ENCODE measurements around the gene KRT7.

The KRT7 gene

GRCh38 chr12:52211716-52212585 lies 21.1 kb upstream of the KRT7 start:
- no peak for DNase-seq (ENCODE audit: low spot score)

DNA sequence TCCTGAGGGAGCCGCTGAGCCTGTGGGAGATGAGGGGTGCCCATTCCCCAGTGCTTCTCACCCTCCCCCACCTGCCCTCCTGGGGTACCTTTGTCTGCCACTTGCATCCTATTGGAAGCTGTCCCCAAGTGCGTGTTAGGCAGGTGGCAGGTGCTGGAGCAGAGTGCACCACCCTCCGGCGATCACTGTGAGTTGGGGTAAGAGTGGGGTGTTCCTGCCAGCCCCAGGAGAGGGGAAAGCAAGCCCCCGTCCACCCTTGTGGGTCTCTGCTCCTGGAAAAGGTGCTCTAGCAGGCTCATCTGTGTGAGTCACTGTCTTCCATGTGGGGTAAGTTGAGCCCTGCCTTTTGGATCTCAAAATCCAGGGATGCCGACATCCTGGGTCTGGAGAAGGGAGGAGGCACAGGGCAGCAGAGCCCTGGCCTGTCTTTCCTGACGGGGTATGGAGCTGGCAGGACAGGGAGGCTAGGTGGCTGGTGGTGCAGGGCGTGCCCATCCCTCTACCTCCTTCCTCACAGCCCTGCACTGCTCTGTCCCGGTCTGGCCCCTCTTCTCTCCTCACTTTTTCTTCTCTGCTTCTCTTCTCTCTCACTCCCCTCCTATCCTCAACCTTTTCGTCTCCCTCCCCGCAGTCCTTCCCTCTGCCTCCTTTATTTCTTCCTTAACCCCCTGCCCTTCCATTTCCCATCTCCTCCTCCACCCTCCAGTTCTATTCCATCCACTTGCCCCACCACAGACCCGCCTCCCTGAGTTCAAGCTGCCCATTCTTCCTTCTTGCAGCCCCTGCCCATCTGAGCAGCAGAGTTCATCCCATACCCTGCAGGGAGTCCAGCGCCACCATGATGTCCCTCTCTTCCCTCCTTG lies 20.1 kb upstream of the KRT7 start:
- DNase-seq (ENCODE audit: low spot score) = no peak

GRCh38 chr12:52213564-52214420 lies 19.3 kb upstream of the KRT7 start:
- DNase-seq (ENCODE audit: low spot score) = peak; percentile 39

DNA sequence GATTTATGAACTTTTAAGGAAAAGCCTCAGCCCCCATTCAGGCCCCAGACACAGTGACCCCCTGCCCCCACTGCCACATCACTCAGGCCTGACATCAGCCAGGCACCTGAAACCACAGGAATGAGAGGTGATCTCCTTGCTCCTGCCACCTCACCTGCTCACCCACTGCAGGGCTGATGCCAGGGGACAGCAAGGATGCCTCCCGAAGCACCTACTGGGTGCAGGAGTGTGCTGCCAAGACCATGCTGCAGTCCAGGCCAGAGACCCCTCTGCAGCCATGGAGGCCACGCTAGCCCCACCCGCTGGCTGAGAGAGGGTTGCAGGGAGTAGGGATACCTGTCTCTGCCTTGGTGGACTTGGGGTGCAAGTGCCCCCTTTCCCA lies 18.6 kb upstream of the KRT7 start:
- DNase-seq (ENCODE audit: low spot score) = no peak

DNA sequence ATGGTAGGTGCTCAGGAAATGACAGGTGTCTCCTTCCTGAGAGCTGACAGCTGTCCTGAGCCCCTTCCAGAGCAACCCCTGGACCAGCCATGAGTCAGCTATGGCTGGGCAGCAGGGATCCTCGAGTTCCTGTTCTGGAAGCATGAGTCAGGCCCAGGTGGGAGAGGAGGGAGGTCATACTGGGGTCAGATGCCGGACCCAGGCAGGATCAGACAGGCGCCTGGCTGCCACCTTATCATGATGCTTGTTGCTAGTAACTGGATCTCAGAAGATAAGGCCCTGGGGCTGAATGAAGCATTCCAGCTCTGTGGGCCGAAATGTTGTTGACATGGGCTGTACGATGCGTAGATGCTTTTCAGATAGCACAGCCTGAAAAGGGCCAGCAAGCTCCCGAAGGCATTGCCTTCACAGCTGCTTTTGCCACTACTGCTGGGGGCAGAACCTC lies 17.4 kb upstream of the KRT7 start:
- DNase-seq (ENCODE audit: low spot score) = no peak

GRCh38 chr12:52216100-52216499 lies 16.9 kb upstream of the KRT7 start:
- no peak for DNase-seq (ENCODE audit: low spot score)

DNA sequence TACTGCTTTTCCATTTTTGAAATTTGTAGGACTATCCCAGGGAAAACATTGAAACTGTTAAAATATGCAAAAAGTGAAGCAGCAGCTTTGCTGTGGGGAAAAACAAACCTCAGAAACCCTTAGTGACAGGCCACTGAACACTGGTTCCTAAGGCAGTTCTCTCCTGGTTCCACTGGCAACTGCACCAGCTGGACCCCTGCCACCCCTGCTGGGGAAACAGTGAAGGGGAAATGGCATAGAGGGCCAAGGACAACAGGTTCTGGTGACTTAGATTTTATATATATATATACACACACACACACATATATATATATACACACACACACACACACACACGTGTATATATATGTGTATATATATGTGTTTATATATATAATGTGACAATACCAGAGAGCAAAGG lies 16.2 kb upstream of the KRT7 start:
- no peak for DNase-seq (ENCODE audit: low spot score)

DNA sequence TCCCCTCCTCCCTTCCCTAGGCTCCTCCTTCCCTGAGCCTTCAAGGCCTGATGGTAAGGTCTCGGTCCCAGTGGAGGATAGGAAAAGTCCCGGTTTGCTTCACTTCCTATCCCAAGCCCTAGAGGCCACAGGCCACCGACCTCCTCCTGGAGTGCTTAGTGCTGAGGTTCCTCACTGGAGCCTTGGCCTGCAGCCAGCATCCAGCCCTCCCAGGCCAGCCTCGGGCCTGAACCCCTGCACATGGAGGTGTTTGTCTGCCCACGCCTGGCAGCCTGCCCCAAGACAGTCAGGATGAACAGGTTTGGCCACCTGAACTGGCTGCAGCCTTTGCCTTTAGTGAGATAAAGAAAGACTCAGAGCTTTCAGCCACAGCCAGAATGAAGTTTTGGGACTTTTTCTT lies 15.8 kb upstream of the KRT7 start:
- DNase-seq (ENCODE audit: low spot score) = no peak

GRCh38 chr12:52218001-52218400 lies 15.0 kb upstream of the KRT7 start:
- DNase-seq (ENCODE audit: low spot score) = no peak

DNA sequence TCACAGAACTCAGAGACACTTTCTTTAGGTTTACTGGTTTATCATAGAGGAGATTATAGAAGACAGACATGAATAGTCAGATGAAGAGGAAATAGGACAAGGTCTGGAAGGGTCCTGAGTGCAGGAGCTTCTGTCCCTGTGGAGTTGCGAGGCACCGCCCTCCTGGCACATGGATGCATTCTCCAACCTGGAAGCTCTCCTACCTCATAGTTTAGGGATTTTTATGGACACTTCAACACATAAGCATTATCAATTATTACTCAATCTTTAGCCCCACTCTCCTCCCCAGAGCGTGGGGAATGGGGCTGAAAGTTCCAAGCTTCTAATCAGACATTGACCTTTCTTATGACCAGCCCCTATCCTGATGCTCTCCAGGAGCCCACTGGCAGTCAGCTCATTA lies 12.6 kb upstream of the KRT7 start:
- no peak for DNase-seq (ENCODE audit: low spot score)

- no peak for DNase-seq (ENCODE audit: low spot score)
Measured at GRCh38 chr12:52221070-52221781, 11.8 kb upstream of the KRT7 start.

GRCh38 chr12:52221912-52222457 lies 11.1 kb upstream of the KRT7 start:
- DNase-seq (ENCODE audit: low spot score) = peak; percentile 24

- no peak for DNase-seq (ENCODE audit: low spot score)
Measured at GRCh38 chr12:52222692-52223091, 10.4 kb upstream of the KRT7 start.

DNA sequence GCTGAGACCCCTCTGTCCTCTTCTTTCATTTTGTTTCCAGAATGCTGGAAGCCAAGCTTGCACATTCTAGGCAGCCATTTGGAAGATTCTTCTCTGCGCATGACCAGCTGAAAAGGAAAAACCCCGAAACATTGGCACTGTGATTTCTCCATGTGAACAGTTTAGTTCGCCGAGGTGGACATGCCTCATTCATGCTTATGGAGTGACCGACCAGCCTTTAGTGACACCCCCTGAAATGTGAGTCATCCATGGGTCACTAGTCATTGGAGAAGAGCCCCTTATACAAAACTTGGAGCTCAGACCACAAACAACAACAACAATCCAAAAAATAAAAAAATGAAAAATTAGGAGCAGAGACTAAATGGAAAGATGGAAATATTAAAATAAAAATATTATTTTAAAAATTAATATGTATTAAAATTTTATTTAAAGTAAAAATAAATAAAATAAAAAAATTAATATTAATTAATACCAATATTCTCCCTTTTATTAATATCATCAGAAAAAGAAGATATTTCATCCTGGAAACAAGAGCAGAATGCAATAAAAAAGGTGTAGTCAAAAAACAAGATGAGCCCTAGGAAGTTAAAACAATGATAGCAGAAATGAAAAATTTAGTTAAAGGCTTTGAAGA lies 9.5 kb upstream of the KRT7 start:
- DNase-seq (ENCODE audit: low spot score) = no peak

DNA sequence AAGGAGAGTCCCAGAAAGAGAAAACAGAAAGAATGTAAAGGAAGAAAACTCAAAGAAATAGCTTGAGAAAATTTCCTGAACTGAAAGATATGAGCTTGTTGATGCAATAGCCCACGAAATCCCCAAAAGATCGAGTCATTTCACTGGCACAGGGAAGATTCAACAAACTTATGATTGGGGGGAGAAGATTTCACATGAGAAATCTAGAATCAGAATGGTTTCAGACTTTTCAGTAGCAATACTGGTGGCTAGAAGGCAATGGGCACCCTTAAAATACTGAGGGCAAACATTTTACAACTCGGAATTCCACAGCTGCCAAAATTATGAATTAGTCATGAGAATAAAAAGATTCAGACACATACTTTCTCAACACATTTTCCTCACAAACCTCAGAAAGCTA lies 8.9 kb upstream of the KRT7 start:
- no peak for DNase-seq (ENCODE audit: low spot score)

GRCh38 chr12:52225752-52226151 lies 7.3 kb upstream of the KRT7 start:
- DNase-seq (ENCODE audit: low spot score) = no peak

- no peak for DNase-seq (ENCODE audit: low spot score)
Measured at GRCh38 chr12:52226446-52226845, 6.6 kb upstream of the KRT7 start.

- no peak for DNase-seq (ENCODE audit: low spot score)
Measured at GRCh38 chr12:52227606-52228166, 5.4 kb upstream of the KRT7 start.

- no peak for DNase-seq (ENCODE audit: low spot score)
Measured at GRCh38 chr12:52228366-52228765, 4.7 kb upstream of the KRT7 start.

DNA sequence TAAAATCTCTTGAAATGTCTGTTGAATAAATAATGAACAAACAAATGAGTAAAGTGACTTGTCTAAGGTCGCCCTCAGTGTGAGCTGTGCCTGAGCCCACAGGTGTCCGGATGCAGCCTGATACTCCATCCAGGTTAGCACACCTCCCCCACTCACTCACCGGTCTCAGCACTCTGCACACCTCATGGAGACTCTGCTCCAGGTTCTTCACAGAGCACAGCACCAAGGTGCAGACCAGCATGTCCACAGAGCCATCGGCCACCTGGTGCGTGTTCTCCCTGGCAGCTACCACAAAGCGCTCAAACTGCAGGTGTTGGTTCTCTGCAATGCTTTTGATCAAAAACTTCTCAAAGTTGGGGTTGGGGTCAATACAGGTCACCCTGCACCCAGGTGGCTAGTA lies 4.1 kb upstream of the KRT7 start:
- no peak for DNase-seq (ENCODE audit: low spot score)

Measured in hematopoietic multipotent progenitor cell treated with erythropoietin and hydrocortisone succinate and interleukin-3 and kit ligand, for 17 days (in vitro differentiated cells).